ENCODE data around the gene PSMD3. TPM values are rescaled to one million over a fixed set of nuclear protein-coding genes. Genes with fewer than 3 reads are reported as not detected.

Gene PSMD3
- total and polyA plus RNA-seq, 9 of the 15 experiments (the other 6 are each of a cell fraction or from before 2014, with no cell fraction given), result 2.0 to 251 (median 135) TPM

DNA sequence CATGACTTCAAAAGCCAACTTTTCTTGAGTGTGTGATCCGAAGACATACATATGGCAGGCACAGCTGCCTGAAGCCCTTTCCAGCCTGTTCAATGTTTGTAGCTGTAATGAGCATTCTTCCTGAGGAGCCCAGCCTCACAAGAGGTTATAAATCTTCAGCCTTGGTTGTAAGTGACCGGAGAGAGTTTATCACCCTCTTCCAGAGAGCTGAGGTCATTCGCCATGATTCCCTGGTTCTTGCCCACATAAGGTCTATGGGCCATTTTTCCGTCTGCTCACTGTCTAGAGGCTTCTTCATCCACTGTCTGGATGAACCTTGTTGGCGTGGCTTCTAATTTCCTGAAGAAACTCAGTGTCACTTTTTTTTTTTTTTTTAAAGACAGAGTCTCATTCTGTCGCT, 24.9 kb downstream of the PSMD3 start (continued):
- no peak for TF ChIP-seq ZNF311 (CRISPR knock-in tag; IDR thresholded peaks at IDR 0.05)
- TF ChIP-seq ATF7 (IDR thresholded peaks at IDR 0.05), result peak; percentile 70; the same call in 1 of the 2 replicates
- TF ChIP-seq ZBTB17 (CRISPR knock-in tag; IDR thresholded peaks at IDR 0.05), result no peak
- no peak for TF ChIP-seq RBM15 (IDR thresholded peaks at IDR 0.05; ENCODE audit: insufficient read depth, low read length)
- TF ChIP-seq SPI1 (IDR thresholded peaks at IDR 0.05; ENCODE audit: borderline replicate concordance, low read depth, low read length), result no peak
- TF ChIP-seq MIER1 (IDR thresholded peaks at IDR 0.05; ENCODE audit: low read depth), result no peak
- peak; percentile 10; the same call in 1 of the 2 replicates for TF ChIP-seq FOXM1 (IDR thresholded peaks at IDR 0.05; ENCODE audit: low read depth)
- no peak for TF ChIP-seq FOXM1 (CRISPR knock-in tag; IDR thresholded peaks at IDR 0.05; ENCODE audit: low read depth)
- TF ChIP-seq, protein P1, sequence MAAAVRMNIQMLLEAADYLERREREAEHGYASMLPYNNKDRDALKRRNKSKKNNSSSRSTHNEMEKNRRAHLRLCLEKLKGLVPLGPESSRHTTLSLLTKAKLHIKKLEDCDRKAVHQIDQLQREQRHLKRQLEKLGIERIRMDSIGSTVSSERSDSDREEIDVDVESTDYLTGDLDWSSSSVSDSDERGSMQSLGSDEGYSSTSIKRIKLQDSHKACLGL (CRISPR knock-in tag; IDR thresholded peaks at IDR 0.05; ENCODE audit: borderline replicate concordance, poor library complexity, severe bottlenecking), result no peak
- no peak for TF ChIP-seq ZC3H8 (IDR thresholded peaks at IDR 0.05)
- no peak for TF ChIP-seq ZNF77 (CRISPR knock-in tag; IDR thresholded peaks at IDR 0.05)
- TF ChIP-seq, protein P2, sequence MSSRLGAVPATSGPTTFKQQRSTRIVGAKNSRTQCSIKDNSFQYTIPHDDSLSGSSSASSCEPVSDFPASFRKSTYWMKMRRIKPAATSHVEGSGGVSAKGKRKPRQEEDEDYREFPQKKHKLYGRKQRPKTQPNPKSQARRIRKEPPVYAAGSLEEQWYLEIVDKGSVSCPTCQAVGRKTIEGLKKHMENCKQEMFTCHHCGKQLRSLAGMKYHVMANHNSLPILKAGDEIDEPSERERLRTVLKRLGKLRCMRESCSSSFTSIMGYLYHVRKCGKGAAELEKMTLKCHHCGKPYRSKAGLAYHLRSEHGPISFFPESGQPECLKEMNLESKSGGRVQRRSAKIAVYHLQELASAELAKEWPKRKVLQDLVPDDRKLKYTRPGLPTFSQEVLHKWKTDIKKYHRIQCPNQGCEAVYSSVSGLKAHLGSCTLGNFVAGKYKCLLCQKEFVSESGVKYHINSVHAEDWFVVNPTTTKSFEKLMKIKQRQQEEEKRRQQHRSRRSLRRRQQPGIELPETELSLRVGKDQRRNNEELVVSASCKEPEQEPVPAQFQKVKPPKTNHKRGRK (tag; IDR thresholded peaks at IDR 0.05), result no peak
- no peak for TF ChIP-seq SIRT6 (IDR thresholded peaks at IDR 0.05; ENCODE audit: low read depth, low read length)
- TF ChIP-seq TRIM28 (IDR thresholded peaks at IDR 0.05), result no peak
- TF ChIP-seq KLF1 (tag; IDR thresholded peaks at IDR 0.05), result no peak
- TF ChIP-seq NCOA2 (IDR thresholded peaks at IDR 0.05; ENCODE audit: partially characterized antibody in 2 of 2), result no peak
- no peak for TF ChIP-seq TAF9B (IDR thresholded peaks at IDR 0.05; ENCODE audit: partially characterized antibody)
- TF ChIP-seq, protein P3, sequence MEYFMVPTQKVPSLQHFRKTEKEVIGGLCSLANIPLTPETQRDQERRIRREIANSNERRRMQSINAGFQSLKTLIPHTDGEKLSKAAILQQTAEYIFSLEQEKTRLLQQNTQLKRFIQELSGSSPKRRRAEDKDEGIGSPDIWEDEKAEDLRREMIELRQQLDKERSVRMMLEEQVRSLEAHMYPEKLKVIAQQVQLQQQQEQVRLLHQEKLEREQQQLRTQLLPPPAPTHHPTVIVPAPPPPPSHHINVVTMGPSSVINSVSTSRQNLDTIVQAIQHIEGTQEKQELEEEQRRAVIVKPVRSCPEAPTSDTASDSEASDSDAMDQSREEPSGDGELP (CRISPR knock-in tag; IDR thresholded peaks at IDR 0.05; ENCODE audit: borderline replicate concordance), result no peak
- TF ChIP-seq, protein P4, sequence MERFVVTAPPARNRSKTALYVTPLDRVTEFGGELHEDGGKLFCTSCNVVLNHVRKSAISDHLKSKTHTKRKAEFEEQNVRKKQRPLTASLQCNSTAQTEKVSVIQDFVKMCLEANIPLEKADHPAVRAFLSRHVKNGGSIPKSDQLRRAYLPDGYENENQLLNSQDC (CRISPR knock-in tag; IDR thresholded peaks at IDR 0.05), result no peak
- TF ChIP-seq HSF4 (CRISPR knock-in tag; IDR thresholded peaks at IDR 0.05; ENCODE audit: borderline replicate concordance), result no peak
- TF ChIP-seq ZNF384 (IDR thresholded peaks at IDR 0.05; ENCODE audit: low read depth, low read length), result no peak
- no peak for TF ChIP-seq RFX1 (IDR thresholded peaks at IDR 0.05)
- TF ChIP-seq MYC (IDR thresholded peaks at IDR 0.05; ENCODE audit: low read depth, low read length), result no peak
- TF ChIP-seq MYC (CRISPR knock-in tag; IDR thresholded peaks at IDR 0.05; ENCODE audit: borderline replicate concordance, low read depth), result no peak
- TF ChIP-seq ASH1L (IDR thresholded peaks at IDR 0.05; ENCODE audit: borderline replicate concordance, low read depth, partially characterized antibody), result no peak

Measured in K562 (cell line).